Liver (tissue), 3 donors: ENCODE results near the gene PTGDR.

Experiments
- ATF3 ChIP-seq: IDR thresholded peaks from 2 replicates; pipeline ENCODE4 v1.6.1; 2016; ENCODE audit warnings: antibody characterized with exemption
- EGR1 ChIP-seq, 2 donors: IDR thresholded peaks; 2 replicates each; pipeline ENCODE4 v1.6.1; 2016 to 2018; ENCODE audit warnings: antibody characterized with exemption in 2 of 2, low read depth in 2 of 2
- FOXA1 ChIP-seq: IDR thresholded peaks from 2 replicates; pipeline ENCODE4 v1.6.1; 2016; ENCODE audit warnings: antibody characterized with exemption
- GABPA ChIP-seq, 2 donors: IDR thresholded peaks in 1 of 2; conservative IDR thresholded peaks in 1 of 2; 2 replicates each; pipeline ENCODE4 v1.6.1; 2016; ENCODE audit warnings: antibody characterized with exemption in 2 of 2, mild to moderate bottlenecking in 1 of 2, moderate library complexity in 1 of 2
- MAX ChIP-seq: IDR thresholded peaks from 2 replicates; pipeline ENCODE4 v1.6.1; 2016; ENCODE audit warnings: antibody characterized with exemption
- RAD21 ChIP-seq, 2 donors: IDR thresholded peaks; 2 replicates each; pipeline ENCODE4 v1.6.1; 2016; ENCODE audit warnings: antibody characterized with exemption in 2 of 2, mild to moderate bottlenecking in 2 of 2
- REST ChIP-seq: IDR thresholded peaks from 2 replicates; pipeline ENCODE4 v1.6.1; 2016; ENCODE audit warnings: antibody characterized with exemption, mild to moderate bottlenecking
- SP1 ChIP-seq: IDR thresholded peaks from 2 replicates; pipeline ENCODE4 v1.6.1; 2018; ENCODE audit warnings: antibody characterized with exemption, mild to moderate bottlenecking
- TAF1 ChIP-seq: conservative IDR thresholded peaks from 2 replicates; pipeline ENCODE4 v1.6.1; 2016; ENCODE audit warnings: antibody characterized with exemption, mild to moderate bottlenecking
- YY1 ChIP-seq: IDR thresholded peaks from 2 replicates; pipeline ENCODE4 v1.6.1; 2016; ENCODE audit warnings: antibody characterized with exemption, mild to moderate bottlenecking
- TF ChIP-seq, protein P1 (sequence below): fragments of 150-350 bp; IDR thresholded peaks from 2 replicates; pipeline ENCODE4 v1.5.1; 2017; ENCODE audit warnings: improper control_type of control experiment, low read depth, low read length; ENCODE audit not compliant: missing input control
- TF ChIP-seq, protein P2 (sequence below): IDR thresholded peaks from 2 replicates; pipeline ENCODE4 v1.6.1; 2016; ENCODE audit warnings: antibody characterized with exemption
- donor health status: healthy.
- donor health status: healthy.

DNA sequence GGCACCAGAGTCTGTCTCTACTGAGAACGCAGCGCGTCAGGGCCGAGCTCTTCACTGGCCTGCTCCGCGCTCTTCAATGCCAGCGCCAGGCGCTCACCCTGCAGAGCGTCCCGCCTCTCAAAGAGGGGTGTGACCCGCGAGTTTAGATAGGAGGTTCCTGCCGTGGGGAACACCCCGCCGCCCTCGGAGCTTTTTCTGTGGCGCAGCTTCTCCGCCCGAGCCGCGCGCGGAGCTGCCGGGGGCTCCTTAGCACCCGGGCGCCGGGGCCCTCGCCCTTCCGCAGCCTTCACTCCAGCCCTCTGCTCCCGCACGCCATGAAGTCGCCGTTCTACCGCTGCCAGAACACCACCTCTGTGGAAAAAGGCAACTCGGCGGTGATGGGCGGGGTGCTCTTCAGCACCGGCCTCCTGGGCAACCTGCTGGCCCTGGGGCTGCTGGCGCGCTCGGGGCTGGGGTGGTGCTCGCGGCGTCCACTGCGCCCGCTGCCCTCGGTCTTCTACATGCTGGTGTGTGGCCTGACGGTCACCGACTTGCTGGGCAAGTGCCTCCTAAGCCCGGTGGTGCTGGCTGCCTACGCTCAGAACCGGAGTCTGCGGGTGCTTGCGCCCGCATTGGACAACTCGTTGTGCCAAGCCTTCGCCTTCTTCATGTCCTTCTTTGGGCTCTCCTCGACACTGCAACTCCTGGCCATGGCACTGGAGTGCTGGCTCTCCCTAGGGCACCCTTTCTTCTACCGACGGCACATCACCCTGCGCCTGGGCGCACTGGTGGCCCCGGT, at the start of gene PTGDR:
- TF ChIP-seq, protein P1, sequence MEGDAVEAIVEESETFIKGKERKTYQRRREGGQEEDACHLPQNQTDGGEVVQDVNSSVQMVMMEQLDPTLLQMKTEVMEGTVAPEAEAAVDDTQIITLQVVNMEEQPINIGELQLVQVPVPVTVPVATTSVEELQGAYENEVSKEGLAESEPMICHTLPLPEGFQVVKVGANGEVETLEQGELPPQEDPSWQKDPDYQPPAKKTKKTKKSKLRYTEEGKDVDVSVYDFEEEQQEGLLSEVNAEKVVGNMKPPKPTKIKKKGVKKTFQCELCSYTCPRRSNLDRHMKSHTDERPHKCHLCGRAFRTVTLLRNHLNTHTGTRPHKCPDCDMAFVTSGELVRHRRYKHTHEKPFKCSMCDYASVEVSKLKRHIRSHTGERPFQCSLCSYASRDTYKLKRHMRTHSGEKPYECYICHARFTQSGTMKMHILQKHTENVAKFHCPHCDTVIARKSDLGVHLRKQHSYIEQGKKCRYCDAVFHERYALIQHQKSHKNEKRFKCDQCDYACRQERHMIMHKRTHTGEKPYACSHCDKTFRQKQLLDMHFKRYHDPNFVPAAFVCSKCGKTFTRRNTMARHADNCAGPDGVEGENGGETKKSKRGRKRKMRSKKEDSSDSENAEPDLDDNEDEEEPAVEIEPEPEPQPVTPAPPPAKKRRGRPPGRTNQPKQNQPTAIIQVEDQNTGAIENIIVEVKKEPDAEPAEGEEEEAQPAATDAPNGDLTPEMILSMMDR, result no peak
- TF ChIP-seq RAD21 (IDR thresholded peaks at IDR 0.05) (no peak), ATF3 (no peak), SP1 (no peak), MAX (no peak), REST (no peak), TAF1 (no peak), FOXA1 (no peak), YY1 (no peak), GABPA (IDR thresholded peaks at IDR 0.05 in 1 of 2, conservative IDR thresholded peaks at IDR 0.05 in 1 of 2) (no peak), EGR1 (IDR thresholded peaks at IDR 0.05; ENCODE audit: low read depth in 2 of 2) (no peak)
- TF ChIP-seq, protein P2, sequence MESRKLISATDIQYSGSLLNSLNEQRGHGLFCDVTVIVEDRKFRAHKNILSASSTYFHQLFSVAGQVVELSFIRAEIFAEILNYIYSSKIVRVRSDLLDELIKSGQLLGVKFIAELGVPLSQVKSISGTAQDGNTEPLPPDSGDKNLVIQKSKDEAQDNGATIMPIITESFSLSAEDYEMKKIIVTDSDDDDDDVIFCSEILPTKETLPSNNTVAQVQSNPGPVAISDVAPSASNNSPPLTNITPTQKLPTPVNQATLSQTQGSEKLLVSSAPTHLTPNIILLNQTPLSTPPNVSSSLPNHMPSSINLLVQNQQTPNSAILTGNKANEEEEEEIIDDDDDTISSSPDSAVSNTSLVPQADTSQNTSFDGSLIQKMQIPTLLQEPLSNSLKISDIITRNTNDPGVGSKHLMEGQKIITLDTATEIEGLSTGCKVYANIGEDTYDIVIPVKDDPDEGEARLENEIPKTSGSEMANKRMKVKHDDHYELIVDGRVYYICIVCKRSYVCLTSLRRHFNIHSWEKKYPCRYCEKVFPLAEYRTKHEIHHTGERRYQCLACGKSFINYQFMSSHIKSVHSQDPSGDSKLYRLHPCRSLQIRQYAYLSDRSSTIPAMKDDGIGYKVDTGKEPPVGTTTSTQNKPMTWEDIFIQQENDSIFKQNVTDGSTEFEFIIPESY, result no peak
